ENCODE measurements around the gene ICAM2.
"Not testable (repeated sequence)": the region's sequence is repeated elsewhere in the genome, so short reads cannot be mapped to it uniquely, and the experiment has no call there.

ICAM2 gene

GRCh38 chr17:64009571-64010402 is 10.6 kb downstream of the ICAM2 start:
- no peak for DNase-seq (ENCODE audit: low read depth)

- no peak for DNase-seq (ENCODE audit: low read depth)
These were observed 11.6 kb downstream of the ICAM2 start for GRCh38 chr17:64008830-64009229.

- DNase-seq (ENCODE audit: low read depth) = no peak
These were observed 12.1 kb downstream of the ICAM2 start for GRCh38 chr17:64008346-64008745.

DNA sequence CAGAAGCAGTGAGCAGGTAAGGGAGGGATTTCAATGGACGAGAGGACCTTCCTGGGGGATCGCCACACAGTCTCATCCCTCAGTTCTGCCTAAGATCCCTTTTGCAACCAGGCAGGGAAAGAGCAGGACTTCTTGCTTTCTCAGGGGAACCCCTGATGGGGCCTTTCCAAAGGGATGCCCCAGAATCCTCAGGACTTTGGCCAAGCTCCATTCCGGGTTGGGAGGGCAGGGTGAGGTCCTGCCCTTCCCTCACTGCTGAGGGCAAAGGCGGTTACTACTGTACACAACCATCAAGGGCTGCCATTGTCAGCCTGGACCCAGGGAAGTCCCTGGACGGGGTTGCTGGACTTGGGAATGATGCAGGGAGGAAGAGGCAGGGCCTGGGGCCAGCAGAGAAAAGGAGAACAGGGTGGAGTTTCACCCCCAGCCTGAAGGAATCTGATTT is 12.6 kb downstream of the ICAM2 start:
- DNase-seq (ENCODE audit: low read depth) = no peak

DNA sequence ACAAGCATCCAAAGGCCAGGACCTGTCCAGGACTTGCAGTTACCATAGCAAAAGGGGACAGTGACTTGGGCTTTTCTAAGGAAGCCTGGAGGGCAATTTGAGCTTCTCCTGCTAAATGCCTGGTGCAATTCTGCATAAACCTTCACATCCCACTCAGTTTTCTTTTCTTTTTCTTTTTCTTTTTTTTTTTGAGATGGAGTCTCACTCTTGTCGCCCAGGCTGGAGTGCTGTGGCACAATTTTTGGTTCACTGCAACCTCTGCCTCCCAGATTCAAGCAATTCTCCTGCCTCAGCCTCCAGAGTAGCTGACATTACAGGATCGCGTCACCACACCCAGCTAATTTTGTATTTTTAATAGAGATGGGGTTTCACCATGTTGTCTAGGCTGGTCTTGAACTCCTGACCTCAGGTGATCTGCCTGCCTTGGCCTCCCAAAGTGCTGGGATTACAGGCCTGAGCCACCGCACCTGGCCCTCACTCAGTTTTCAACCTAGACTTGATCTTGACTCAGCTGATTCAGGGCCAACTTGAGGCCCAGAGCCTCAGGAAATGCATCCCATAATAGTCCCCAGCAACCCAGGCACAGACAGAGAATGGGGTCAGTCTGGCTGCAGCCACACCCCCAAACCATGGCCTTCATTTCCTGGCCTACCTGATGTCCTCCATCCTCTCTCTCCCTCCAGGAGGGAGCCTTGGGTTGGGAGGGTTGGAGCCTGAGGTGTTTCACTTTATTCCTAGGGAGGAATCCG is 13.2 kb downstream of the ICAM2 start:
- DNase-seq (ENCODE audit: low read depth) = not testable (repeated sequence)

- DNase-seq (ENCODE audit: low read depth) = peak; percentile 87
These were observed 13.9 kb downstream of the ICAM2 start for GRCh38 chr17:64006361-64007088.

- DNase-seq (ENCODE audit: low read depth) = no peak
These were observed 14.7 kb downstream of the ICAM2 start for GRCh38 chr17:64005734-64006167.

- no peak for DNase-seq (ENCODE audit: low read depth)
These were observed 15.3 kb downstream of the ICAM2 start for GRCh38 chr17:64004903-64005733.

DNA sequence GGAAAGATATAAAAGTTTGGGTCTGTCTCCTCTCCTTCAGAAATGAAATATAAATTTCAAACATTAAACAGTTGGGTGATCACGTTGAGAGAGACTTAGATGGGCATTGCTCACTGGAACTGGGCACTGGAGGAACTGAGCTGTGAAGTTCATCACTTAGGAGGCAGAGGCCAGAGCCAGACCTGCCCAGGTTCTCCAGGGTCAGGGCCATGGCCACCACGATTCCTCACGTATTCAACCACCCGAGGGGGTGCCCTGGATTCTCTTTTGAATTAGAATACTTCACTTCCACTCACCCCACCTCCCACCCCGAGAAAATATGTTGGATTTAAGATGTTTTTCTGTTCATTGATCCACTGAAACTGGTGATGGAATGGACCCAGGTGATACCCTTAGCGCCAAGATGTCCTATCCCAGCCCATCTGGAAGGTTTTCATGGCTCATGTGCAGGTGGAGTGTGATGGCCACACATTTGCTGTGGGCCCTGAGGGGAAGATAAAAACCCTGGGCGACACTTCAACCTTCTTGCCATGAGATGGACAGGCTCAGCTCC is 16.1 kb downstream of the ICAM2 start:
- no peak for DNase-seq (ENCODE audit: low read depth)

- no peak for DNase-seq (ENCODE audit: low read depth)
These were observed 16.8 kb downstream of the ICAM2 start for GRCh38 chr17:64003526-64004121.

DNA sequence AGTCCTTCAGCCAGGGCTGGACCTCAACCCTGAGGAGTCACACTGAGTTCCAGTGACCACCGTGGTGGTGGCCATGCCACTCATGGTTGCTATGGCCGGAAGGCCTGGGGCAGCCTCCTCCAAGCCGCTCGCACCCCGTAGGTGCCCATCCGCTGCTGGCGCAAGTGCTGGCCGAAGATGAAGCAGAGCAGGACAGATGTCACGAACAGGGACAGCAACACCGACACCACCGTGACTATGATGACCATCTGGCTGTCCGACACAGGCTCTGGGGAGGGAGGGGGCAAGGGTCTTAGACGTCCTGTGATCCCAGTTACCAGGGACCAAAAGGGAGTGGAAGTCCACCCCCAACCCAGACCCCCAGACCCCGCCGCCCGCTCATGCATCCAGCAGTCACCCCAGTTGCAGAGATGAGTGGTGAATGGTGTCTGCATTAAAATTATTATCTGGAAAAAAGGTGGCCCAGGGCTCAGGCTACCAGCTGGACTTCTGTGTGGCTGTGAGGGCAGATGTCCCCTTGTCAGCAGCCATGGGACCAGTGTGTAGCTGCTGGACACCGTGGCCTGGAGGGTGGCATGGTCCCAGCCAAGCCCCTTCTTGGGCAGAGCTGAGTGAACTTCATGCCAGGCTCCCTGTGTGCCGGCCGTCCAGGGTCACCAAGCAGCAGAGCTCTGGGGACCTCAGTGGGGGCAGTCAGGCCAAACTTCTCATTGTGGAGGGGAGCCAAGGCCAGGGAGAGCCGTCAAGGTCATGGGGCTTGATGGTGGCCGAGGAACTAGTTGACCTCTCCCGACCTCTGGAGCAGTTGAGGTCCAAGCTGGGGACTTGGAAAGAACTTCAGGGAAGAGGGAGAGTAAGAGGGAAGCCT is 17.5 kb downstream of the ICAM2 start:
- no peak for DNase-seq (ENCODE audit: low read depth)

GRCh38 chr17:64001763-64002529 is 18.5 kb downstream of the ICAM2 start:
- no peak for DNase-seq (ENCODE audit: low read depth)

- DNase-seq (ENCODE audit: low read depth) = no peak
These were observed 19.3 kb downstream of the ICAM2 start for GRCh38 chr17:64001091-64001579.

DNA sequence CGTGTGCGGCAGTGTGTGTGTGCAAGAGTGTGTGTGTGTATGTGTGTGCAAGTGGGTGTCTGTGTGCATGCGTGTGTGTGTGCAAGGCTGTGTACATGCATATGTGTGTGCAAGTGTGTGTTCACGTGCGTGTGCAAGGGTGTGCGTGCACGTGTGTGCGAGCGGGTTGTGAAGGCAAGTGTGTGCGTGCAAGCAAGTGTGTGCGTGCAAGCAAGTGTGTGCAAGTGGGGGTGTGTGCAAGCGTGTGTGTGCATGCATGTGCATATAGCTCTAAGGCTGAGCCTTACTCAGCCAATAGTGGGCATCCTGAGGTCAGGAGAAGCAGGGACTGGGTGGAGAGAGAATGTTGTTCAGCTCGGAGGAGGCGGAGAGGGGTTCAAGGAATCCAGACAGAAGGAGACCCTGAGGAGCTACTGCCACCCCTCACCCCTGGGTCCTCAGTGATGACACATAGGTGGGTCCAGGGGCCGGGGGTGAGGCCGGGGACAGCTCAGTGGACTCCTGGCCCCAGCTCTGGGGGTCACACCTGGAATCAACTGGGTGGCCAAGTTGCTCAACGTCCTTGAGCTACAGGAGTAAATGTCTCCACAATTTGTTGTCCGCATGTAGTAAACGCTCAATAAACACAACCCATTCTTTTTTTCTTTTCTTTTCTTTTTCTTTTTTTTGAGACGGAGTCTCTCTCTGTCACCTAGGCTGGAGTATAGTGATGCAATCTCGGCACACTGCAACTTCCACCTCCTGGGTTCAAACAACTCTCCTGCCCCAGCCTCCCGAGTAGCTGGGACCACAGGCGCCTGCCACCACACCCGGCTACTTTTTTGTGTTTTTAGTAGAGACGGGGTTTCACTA is 20.5 kb downstream of the ICAM2 start:
- DNase-seq (ENCODE audit: low read depth) = no peak

DNA sequence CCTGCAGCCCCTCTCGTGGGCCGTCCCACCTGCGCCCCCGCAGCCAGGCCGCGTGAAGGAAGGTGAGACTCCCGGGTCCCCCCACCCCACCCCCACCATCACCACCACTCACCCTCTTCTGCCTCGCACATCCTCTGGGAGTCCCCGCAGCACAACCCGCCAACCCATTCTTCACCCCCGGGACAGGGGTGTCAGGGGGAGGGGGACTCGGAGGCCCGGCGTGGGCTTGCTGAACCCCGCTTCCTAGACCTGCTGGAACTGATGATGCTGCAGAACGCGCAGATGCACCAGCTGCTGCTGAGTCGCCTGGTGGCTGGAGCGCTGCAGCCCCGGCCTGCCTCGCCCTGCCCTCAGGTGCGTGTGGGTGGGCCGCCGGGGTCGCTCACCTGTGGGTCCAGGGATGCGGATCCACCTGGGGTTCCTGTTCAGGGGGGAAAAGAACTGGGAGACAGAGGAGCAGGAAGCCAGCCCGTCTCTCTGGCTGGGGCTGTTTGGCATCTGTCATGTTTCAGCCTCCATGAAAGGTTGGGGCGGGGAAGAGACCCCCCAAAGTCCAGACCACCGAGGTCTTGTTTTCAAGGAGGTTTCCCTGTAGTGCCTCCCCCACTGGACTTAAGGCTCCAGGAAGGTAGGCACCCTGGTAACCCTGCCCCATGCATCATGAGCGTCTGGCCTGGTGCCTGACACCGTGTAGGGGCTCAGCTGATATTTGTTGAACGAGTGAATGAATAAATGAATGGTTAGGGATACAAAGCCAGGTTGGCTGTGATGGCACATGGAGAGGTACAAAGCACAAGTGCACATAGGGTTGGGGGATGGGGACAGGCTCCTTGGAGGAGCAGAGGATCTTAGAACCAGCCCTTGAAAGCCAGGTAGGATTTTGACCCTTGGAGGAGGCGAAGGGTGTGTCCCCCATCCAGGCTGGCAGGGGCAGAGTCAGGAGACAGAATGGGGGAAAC is 21.4 kb downstream of the ICAM2 start:
- DNase-seq (ENCODE audit: low read depth) = no peak

DNA sequence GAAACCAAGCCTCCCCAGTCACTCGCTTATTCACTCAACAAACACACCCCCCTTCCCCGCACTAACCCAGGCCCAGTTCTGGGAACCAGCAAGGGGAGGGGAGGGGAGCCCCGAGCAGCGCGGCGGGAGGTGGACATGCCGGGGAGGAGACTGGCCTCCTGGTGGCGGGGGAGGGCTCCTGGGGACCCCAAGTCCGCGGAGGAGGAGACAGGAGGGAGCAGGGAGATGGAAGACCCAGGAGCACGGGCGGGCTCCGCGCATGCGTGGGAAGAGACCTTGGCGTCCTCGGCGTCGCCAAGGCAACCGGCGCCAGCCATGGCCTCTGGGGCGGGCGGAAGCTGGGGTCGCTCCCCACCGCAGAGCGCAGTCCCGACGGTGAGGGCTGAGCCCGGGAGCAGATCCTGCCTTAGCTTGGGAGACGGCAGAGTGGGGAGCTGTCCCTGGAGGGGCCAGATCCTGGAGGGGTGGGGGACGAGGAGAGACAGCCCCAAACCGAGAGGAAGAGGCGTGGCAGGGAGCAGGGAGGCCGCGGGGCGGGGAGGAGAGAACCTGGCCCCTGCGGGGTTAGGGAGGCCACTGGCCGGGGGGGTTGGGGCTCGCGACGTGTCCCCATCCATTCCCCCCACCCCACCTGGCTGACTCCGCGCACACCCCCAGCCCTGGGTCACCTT is 22.2 kb downstream of the ICAM2 start, which contains the start of gene PRR29:
TSS of gene PRR29 (plus strand) at position 302 of the 671 bp plus-strand sequence. CDS start at position 316, 14 bp downstream.
- DNase-seq (ENCODE audit: low read depth) = peak; percentile 75

All from CMK (cell line).